Right lobe of liver (tissue), 4 donors: ENCODE data around the gene CEP76.

Source experiments
- POLR2A ChIP-seq: fragments of 450-650 bp; IDR thresholded peaks from one replicate; pipeline ENCODE4 v1.6.1; 2017; ENCODE audit warnings: antibody characterized with exemption, mild to moderate bottlenecking
- TF ChIP-seq, protein P1 (sequence below), 4 donors: fragments of 200-600 bp in 3 of 4; fragments of 450-650 bp in 1 of 4; IDR thresholded peaks; one replicate each; pipeline versions ENCODE4 v1.5.1 to v1.8.0; 2016 to 2022; ENCODE audit warnings: antibody characterized with exemption in 4 of 4, mild to moderate bottlenecking in 2 of 4
- donor health status: DM: no; HTN: no; CAD: no.
- donor health status: DM: no; HTN: no; CAD: no.
- donor health status: DM: no; HTN: yes; CAD: no.

DNA sequence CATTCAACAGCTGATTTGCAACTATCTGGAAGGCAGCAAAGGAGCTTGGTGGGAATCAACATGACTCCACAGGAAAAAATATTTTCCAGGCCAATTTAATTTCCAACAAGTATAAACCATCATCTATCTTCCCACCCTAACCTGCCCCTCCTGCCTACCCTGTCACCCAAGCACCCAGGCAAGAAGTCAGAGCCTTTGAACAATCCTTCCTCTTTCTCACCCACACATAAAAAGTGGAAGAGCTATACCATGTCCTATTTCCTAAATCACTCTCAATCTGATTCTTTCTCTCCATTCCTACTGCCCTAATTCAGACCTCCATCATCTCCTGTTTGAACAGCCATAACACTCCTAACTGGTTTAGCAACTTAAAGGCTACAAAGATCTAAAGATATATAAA lies 57.3 kb downstream of the CEP76 start:
- TF ChIP-seq, protein P1, sequence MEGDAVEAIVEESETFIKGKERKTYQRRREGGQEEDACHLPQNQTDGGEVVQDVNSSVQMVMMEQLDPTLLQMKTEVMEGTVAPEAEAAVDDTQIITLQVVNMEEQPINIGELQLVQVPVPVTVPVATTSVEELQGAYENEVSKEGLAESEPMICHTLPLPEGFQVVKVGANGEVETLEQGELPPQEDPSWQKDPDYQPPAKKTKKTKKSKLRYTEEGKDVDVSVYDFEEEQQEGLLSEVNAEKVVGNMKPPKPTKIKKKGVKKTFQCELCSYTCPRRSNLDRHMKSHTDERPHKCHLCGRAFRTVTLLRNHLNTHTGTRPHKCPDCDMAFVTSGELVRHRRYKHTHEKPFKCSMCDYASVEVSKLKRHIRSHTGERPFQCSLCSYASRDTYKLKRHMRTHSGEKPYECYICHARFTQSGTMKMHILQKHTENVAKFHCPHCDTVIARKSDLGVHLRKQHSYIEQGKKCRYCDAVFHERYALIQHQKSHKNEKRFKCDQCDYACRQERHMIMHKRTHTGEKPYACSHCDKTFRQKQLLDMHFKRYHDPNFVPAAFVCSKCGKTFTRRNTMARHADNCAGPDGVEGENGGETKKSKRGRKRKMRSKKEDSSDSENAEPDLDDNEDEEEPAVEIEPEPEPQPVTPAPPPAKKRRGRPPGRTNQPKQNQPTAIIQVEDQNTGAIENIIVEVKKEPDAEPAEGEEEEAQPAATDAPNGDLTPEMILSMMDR (IDR thresholded peaks at IDR 0.05) = no peak
- no peak for TF ChIP-seq POLR2A
